Keratinocyte (primary cell): ENCODE results near the gene OR3A3. TPM values are rescaled to one million over a fixed set of nuclear protein-coding genes. Genes with fewer than 3 reads are reported as not detected.

ENCODE experiments used
- DNase-seq: peaks from one replicate; pipeline ENCODE4 v3.0.0-alpha.2; 2011; ENCODE audit warnings: low read depth, missing footprints, low spot score
- FAIRE-seq: peaks from 2 replicates; lab custom pipeline; 2011; peaks lifted over from hg19 to GRCh38; lab: Jason Lieb, UNC
- H2AFZ ChIP-seq: 2 replicates; pipeline ENCODE4 v1.6.0; 2012; ENCODE audit warnings: low read length, control low read depth, inconsistent platforms; ENCODE audit not compliant: control insufficient read depth
- H3K27ac ChIP-seq: 2 replicates; pipeline ENCODE4 v1.5.1; 2011; ENCODE audit warnings: low read length; ENCODE audit not compliant: control insufficient read depth, insufficient read depth
- H3K27me3 ChIP-seq: 3 replicates; pipeline ENCODE4 v1.6.0; 2011; ENCODE audit warnings: low read length; ENCODE audit not compliant: control insufficient read depth, insufficient read depth; ENCODE audit errors: extremely low read depth
- H3K36me3 ChIP-seq, 2 experiments: 2 replicates in 1 of 2; 3 replicates in 1 of 2; pipeline ENCODE4 v1.5.1; 2011; ENCODE audit warnings: low read length in 2 of 2, mild to moderate bottlenecking in 1 of 2; ENCODE audit not compliant: control insufficient read depth in 2 of 2, insufficient read depth in 2 of 2; ENCODE audit errors: extremely low read depth in 1 of 2
- H3K4me1 ChIP-seq: 3 replicates; pipeline ENCODE4 v1.5.1; 2011; ENCODE audit warnings: low read length; ENCODE audit not compliant: control insufficient read depth, insufficient read depth; ENCODE audit errors: extremely low read depth
- H3K4me2 ChIP-seq: 3 replicates; pipeline ENCODE4 v1.6.0; 2011; ENCODE audit warnings: low read depth, low read length; ENCODE audit not compliant: control insufficient read depth, insufficient read depth; ENCODE audit errors: extremely low read depth
- H3K4me3 ChIP-seq, 3 experiments: fragments of 200-600 bp in 1 of 3; sonication (generic) in 1 of 3; 2 replicates in 2 of 3; 3 replicates in 1 of 3; pipeline ENCODE4 v1.5.1; 2011 to 2016; ENCODE audit warnings: low read length in 3 of 3, mild to moderate bottlenecking in 3 of 3, control low read depth in 2 of 3, inconsistent platforms in 1 of 3, low read depth in 1 of 3, mixed read lengths in 1 of 3, mixed run types in 1 of 3, moderate library complexity in 1 of 3; ENCODE audit not compliant: control insufficient read depth in 2 of 3, insufficient read depth in 2 of 3; ENCODE audit errors: extremely low read depth in 1 of 3
- H3K79me2 ChIP-seq: 2 replicates; pipeline ENCODE4 v1.6.0; 2012; ENCODE audit warnings: low read length; ENCODE audit not compliant: control insufficient read depth, insufficient read depth
- H3K9ac ChIP-seq: 3 replicates; pipeline ENCODE4 v1.6.0; 2011; ENCODE audit warnings: low read length; ENCODE audit not compliant: control insufficient read depth, insufficient read depth; ENCODE audit errors: extremely low read depth
- H3K9me1 ChIP-seq: 3 replicates; pipeline ENCODE4 v1.6.0; 2011; ENCODE audit warnings: low read length; ENCODE audit not compliant: control insufficient read depth, insufficient read depth; ENCODE audit errors: extremely low read depth
- H3K9me3 ChIP-seq: 2 replicates; pipeline ENCODE4 v1.5.1; 2012; ENCODE audit warnings: low read depth, low read length; ENCODE audit not compliant: control insufficient read depth
- H4K20me1 ChIP-seq: 3 replicates; pipeline ENCODE4 v1.6.0; 2011; ENCODE audit warnings: low read length; ENCODE audit not compliant: control insufficient read depth, insufficient read depth; ENCODE audit errors: extremely low read depth
- CTCF ChIP-seq, 3 experiments: IDR thresholded peaks in 1 of 3; conservative IDR thresholded peaks in 1 of 3; optimal IDR thresholded peaks in 1 of 3; 2 replicates in 2 of 3; 3 replicates in 1 of 3; pipeline versions ENCODE3 to v1.5.1; 2011; ENCODE audit warnings: low read length in 3 of 3, mild to moderate bottlenecking in 3 of 3, moderate library complexity in 2 of 3, control low read depth in 1 of 3, inconsistent platforms in 1 of 3; ENCODE audit not compliant: insufficient read depth in 2 of 3; ENCODE audit errors: extremely low read depth in 1 of 3
- EZH2 ChIP-seq: IDR thresholded peaks from one replicate; pipeline ENCODE4 v1.6.1; 2012; ENCODE audit warnings: inconsistent platforms, mild to moderate bottlenecking, low read length, moderate library complexity
- dilution Hi-C: fragments of 300-500 bp; cut with MboI; formaldehyde crosslinking; loops from one replicate; pipeline ENCODE4 v1.7.0; 2020; ENCODE audit warnings: low sequenced_read_pairs; ENCODE audit not compliant: extremely low pct_ligation_motif_present
- polyA plus RNA-seq, 5 experiments: library from polyadenylated mRNA; depleted of rRNA in 3 of 5; stranded (reverse) in 3 of 5; stranded (forward) in 1 of 5; unstranded in 1 of 5; fragments of >200 nt; gene quantifications; 1 replicate in 1 of 5; 2 replicates in 3 of 5; 3 replicates in 1 of 5; pipeline versions ENCODE4 v1.2.1 to v1.2.3, GENCODE V29; 2011 to 2012; ENCODE audit warnings: missing spikeins in 2 of 5, low read depth in 1 of 5, low replicate concordance in 1 of 5
- small RNA-seq, 3 experiments: library from RNA; depleted of rRNA; stranded (forward); fragments of <200 nt; gene quantifications; one replicate each; pipeline ENCODE3, GENCODE V24; 2012; ENCODE audit warnings: low read depth in 3 of 3, low replicate concordance in 1 of 3; ENCODE audit not compliant: insufficient read length in 3 of 3

Gene OR3A3
- polyA plus RNA-seq, 1 donor (not counting 4 experiments of a cell fraction or from before 2014, with no cell fraction given) = not detected

DNA sequence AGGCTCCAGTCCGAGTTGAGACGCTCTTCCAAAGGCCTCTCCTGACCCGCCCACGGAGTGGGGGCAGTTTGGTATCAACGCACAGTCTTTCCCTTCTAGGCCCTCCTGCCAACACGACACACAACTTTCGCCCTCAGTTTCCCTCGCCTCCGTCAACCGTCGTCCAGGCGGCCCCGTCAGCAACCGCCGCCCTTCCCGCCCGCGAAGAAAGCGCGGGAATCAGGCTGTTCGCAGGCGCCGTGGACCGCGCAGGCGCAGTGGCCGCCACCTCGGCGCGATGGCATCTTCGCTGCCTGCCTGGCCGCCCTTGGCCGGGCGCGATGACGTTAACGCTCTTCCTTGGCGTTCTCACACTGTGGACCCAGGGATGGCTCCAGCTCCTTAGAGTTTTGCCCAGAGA, 60.4 kb downstream of the OR3A3 start, which contains the start of gene SPATA22:
TSS of gene SPATA22 (minus strand) at position 221 of the 400 bp plus-strand sequence. CDS start 2,494 bp downstream, outside the sequence.
- H3K4me2 ChIP-seq = no peak within 1 kb of the TSS

DNA sequence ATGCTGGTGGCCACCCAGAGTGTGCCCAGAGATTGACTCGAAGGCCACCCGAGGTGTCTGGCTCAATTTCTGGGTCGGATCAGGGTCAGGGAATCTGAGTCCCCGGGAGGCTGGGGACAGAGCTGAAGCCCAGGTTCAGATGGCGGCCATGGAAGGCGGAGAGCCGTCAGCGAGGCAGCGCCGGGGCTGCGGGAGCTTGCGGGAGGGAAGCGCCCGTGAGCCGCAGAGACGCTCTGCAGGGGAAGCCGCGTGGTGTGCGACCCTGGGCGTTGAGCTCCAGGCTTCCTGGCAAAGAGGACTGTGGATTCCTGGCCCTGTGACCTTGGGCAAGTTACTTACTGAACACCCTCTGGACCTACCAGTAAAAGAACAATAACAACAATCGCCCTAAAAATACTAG, 61.0 kb downstream of the OR3A3 start:
- Histone ChIP-seq H4K20me1 (no peaks in the 10 kb centered on the region), H3K79me2 (no peaks in the 10 kb centered on the region)

More for the DNA sequence above, 60.4 kb downstream of the OR3A3 start, which contains the start of gene SPATA22:
- FAIRE-seq = no peak
- Histone ChIP-seq H3K27me3 (no peaks in the 10 kb centered on the region), H4K20me1 (no peaks in the 10 kb centered on the region), H3K9me1 (no peaks in the 10 kb centered on the region), H3K4me3 (no peak within 1 kb of the TSS), H3K27ac (no peak within 1 kb of the TSS), H3K36me3 (no peaks in the 10 kb centered on the region), H3K4me1 (peaks cover 6% of the 10 kb centered on the region), H3K9me3 (no peaks in the 10 kb centered on the region), H2AFZ (no peak within 1 kb of the TSS), H3K9ac (no peak within 1 kb of the TSS), H3K79me2 (no peaks in the 10 kb centered on the region)
- dilution Hi-C loops = no loop called here
- no peak for DNase-seq
- no peak for TF ChIP-seq EZH2
- no peak for TF ChIP-seq CTCF (optimal IDR thresholded peaks at IDR 0.05 in 1 of 3, IDR thresholded peaks at IDR 0.05 in 1 of 3, conservative IDR thresholded peaks at IDR 0.05 in 1 of 3; ENCODE audit: extremely low read depth in 1 of 3, insufficient read depth in 2 of 3, low read length in 3 of 3)

More for the DNA sequence above, 61.0 kb downstream of the OR3A3 start:
- Histone ChIP-seq H2AFZ (no peak overlapping the region), H3K36me3 (no peaks in the 10 kb centered on the region), H3K4me1 (peaks cover 6% of the 10 kb centered on the region), H3K9ac (no peak overlapping the region), H3K4me2 (no peak overlapping the region), H3K27me3 (no peaks in the 10 kb centered on the region), H3K4me3 (no peak overlapping the region), H3K9me1 (no peaks in the 10 kb centered on the region), H3K9me3 (no peaks in the 10 kb centered on the region), H3K27ac (no peak overlapping the region)
- FAIRE-seq (no peak), DNase-seq (no peak)
- TF ChIP-seq EZH2 = no peak
- no peak for TF ChIP-seq CTCF (optimal IDR thresholded peaks at IDR 0.05 in 1 of 3, IDR thresholded peaks at IDR 0.05 in 1 of 3, conservative IDR thresholded peaks at IDR 0.05 in 1 of 3; ENCODE audit: extremely low read depth in 1 of 3, insufficient read depth in 2 of 3, low read length in 3 of 3)
- dilution Hi-C loops = no loop called here

Small RNA genes lying within 50 kb of the gene (small RNA-seq; reads per million reads assigned to genes)
- gene OR1AC1P = 0 reads per million in 3 experiments

Other genes with a start within 250 kb of the OR3A3 start
- not detected in 3 replicates for gene OR1A2, start 213.9 kb upstream of the OR3A3 start, polyA plus RNA-seq
- gene OR1A1, start 203.7 kb upstream of the OR3A3 start, polyA plus RNA-seq = not detected in 3 replicates
- gene OR3A1, start 113.0 kb upstream of the OR3A3 start, polyA plus RNA-seq = not detected in 3 replicates
- not detected in 3 replicates for gene OR3A2, start 25.1 kb upstream of the OR3A3 start, polyA plus RNA-seq
- not detected in 3 replicates for gene OR1E1, start 13.0 kb upstream of the OR3A3 start, polyA plus RNA-seq
- not detected in 3 replicates for gene OR1E2, start 22.5 kb downstream of the OR3A3 start, polyA plus RNA-seq
- 0.10 TPM in 1 of 3 replicates, not detected in the others for gene SPATA22, start 60.4 kb downstream of the OR3A3 start, polyA plus RNA-seq
- not detected in 3 replicates for gene ASPA, start 64.6 kb downstream of the OR3A3 start, polyA plus RNA-seq
- 5.8 to 16.6 TPM (median 9.4 TPM) in 3 replicates for gene TRPV3, start 146.4 kb downstream of the OR3A3 start, polyA plus RNA-seq
- gene TRPV1, start 198.0 kb downstream of the OR3A3 start, polyA plus RNA-seq = 1.3 to 2.2 TPM (median 1.5 TPM) in 3 replicates
- gene SHPK, start 224.9 kb downstream of the OR3A3 start, polyA plus RNA-seq = 9.2 to 11.8 TPM (median 11.0 TPM) in 3 replicates
- 7.4 to 10.3 TPM (median 10.2 TPM) in 3 replicates for gene CTNS, start 225.4 kb downstream of the OR3A3 start, polyA plus RNA-seq